SK-N-SH treated with all-trans-retinoic acid at 6 μM for 48 hours (cell line): Measurements from ENCODE around the gene SORCS2.

Experiments used
- ATAC-seq: fragments of 200-7000 bp; cut with Tn5 transposase; 3 replicates; pipeline ENCODE4 v1.9.1; 2020; ENCODE audit warnings: mild to moderate bottlenecking, moderate library complexity
- ARNTL ChIP-seq: fragments of 450-650 bp; formaldehyde crosslinking; IDR thresholded peaks from 2 replicates; pipeline ENCODE4 v1.5.0; 2020; ENCODE audit warnings: low read depth, mild to moderate bottlenecking, moderate library complexity, borderline replicate concordance
- CREB5 ChIP-seq: fragments of 250-450 bp; sonication (Bioruptor Pico); IDR thresholded peaks from 2 replicates; pipeline ENCODE4 v1.5.1; 2020; ENCODE audit warnings: low read depth, mild to moderate bottlenecking, moderate library complexity
- CSDC2 ChIP-seq: fragments of 250-450 bp; sonication (Bioruptor Pico); IDR thresholded peaks from 2 replicates; pipeline ENCODE4 v1.5.0; 2020; ENCODE audit warnings: mild to moderate bottlenecking, moderate library complexity
- ESRRG ChIP-seq: fragments of 250-450 bp; sonication (Bioruptor Pico); IDR thresholded peaks from 2 replicates; pipeline ENCODE4 v1.6.1; 2021; ENCODE audit warnings: mild to moderate bottlenecking
- GLIS3 ChIP-seq: fragments of 250-450 bp; sonication (Bioruptor Pico); IDR thresholded peaks from 2 replicates; pipeline ENCODE4 v1.5.0; 2020; ENCODE audit warnings: mild to moderate bottlenecking, moderate library complexity
- ISL1 ChIP-seq: fragments of 250-450 bp; sonication (Bioruptor Pico); IDR thresholded peaks from 2 replicates; pipeline ENCODE4 v2.1.2; 2022; ENCODE audit warnings: mild to moderate bottlenecking, moderate library complexity
- OSR1 ChIP-seq: fragments of 250-450 bp; sonication (Bioruptor Pico); IDR thresholded peaks from 2 replicates; pipeline ENCODE4 v1.8.0; 2022; ENCODE audit warnings: moderate library complexity, mild to moderate bottlenecking, inconsistent platforms
- PPARA ChIP-seq: fragments of 250-450 bp; sonication (Bioruptor Pico); IDR thresholded peaks from 2 replicates; pipeline ENCODE4 v1.5.0; 2020; ENCODE audit warnings: mild to moderate bottlenecking, borderline replicate concordance
- RARB ChIP-seq: fragments of 250-450 bp; sonication (Bioruptor Pico); IDR thresholded peaks from 2 replicates; pipeline ENCODE4 v1.8.0; 2021; ENCODE audit warnings: mild to moderate bottlenecking, moderate library complexity
- TCF4 ChIP-seq: fragments of 250-450 bp; sonication (Bioruptor Pico); IDR thresholded peaks from 2 replicates; pipeline ENCODE4 v1.8.0; 2021; ENCODE audit warnings: mild to moderate bottlenecking, moderate library complexity, borderline replicate concordance
- TOX ChIP-seq: fragments of 250-450 bp; sonication (Bioruptor Pico); IDR thresholded peaks from 2 replicates; pipeline ENCODE4 v1.8.0; 2021; ENCODE audit warnings: mild to moderate bottlenecking, moderate library complexity, borderline replicate concordance
- TSHZ2 ChIP-seq: fragments of 250-450 bp; sonication (Bioruptor Pico); IDR thresholded peaks from 2 replicates; pipeline ENCODE4 v1.5.0; 2020; ENCODE audit warnings: mild to moderate bottlenecking, moderate library complexity
- ZC3H10 ChIP-seq: fragments of 250-450 bp; sonication (Bioruptor Pico); IDR thresholded peaks from 2 replicates; pipeline ENCODE4 v1.5.1; 2021; ENCODE audit warnings: mild to moderate bottlenecking, moderate library complexity
- ZFP3 ChIP-seq: fragments of 250-450 bp; sonication (Bioruptor Pico); IDR thresholded peaks from 2 replicates; pipeline ENCODE4 v1.5.0; 2020; ENCODE audit warnings: mild to moderate bottlenecking, moderate library complexity
- ZFP30 ChIP-seq: fragments of 450-650 bp; formaldehyde crosslinking; IDR thresholded peaks from 2 replicates; pipeline ENCODE4 v1.5.0; 2022; ENCODE audit warnings: mild to moderate bottlenecking, moderate library complexity
- ZNF565 ChIP-seq: fragments of 450-650 bp; formaldehyde crosslinking; conservative IDR thresholded peaks from 2 replicates; pipeline ENCODE4 v1.5.0; 2020; ENCODE audit warnings: low read depth, mild to moderate bottlenecking, moderate library complexity
- ZNF70 ChIP-seq: fragments of 450-650 bp; formaldehyde crosslinking; IDR thresholded peaks from 2 replicates; pipeline ENCODE4 v1.5.0; 2020; ENCODE audit warnings: mild to moderate bottlenecking, moderate library complexity
- ZNF8 ChIP-seq: fragments of 450-650 bp; formaldehyde crosslinking; IDR thresholded peaks from 2 replicates; pipeline ENCODE4 v1.5.0; 2020; ENCODE audit warnings: mild to moderate bottlenecking, moderate library complexity
- TF ChIP-seq, protein P1 (sequence below): fragments of 250-450 bp; sonication (Bioruptor Pico); IDR thresholded peaks from 2 replicates; pipeline ENCODE4 v1.8.0; 2020; ENCODE audit warnings: mild to moderate bottlenecking, moderate library complexity, borderline replicate concordance
- TF ChIP-seq, protein P2 (sequence below): fragments of 250-450 bp; sonication (Bioruptor Pico); IDR thresholded peaks from 2 replicates; pipeline ENCODE4 v1.8.0; 2021; ENCODE audit warnings: low read depth, mild to moderate bottlenecking, moderate library complexity, borderline replicate concordance
- TF ChIP-seq, protein P3 (sequence below): fragments of 250-450 bp; sonication (Bioruptor Pico); IDR thresholded peaks from 2 replicates; pipeline ENCODE4 v1.5.1; 2021; ENCODE audit warnings: mild to moderate bottlenecking, moderate library complexity

SORCS2 gene

DNA sequence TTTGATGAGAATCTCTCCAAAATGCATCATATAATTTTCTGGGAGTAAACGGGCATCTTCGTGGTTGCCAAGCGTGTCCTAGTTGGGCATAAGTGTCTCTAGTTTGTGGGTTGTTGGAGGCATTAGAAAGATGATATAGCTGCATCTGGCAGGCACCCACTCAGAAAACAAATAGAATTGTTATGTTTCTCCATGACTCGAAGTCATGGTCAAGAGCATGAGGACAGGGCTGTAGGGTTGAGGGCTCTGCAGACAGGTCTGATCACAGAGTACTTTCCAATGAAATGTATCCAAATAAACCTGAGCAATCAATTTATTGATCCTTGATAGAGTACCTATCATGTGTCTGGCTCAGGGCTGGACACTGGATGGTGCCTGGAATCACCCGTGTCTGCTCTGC is 82.7 kb downstream of the SORCS2 start:
- TF ChIP-seq ESRRG (CRISPR knock-in tag) (no peak), ZNF565 (CRISPR knock-in tag) (no peak), GLIS3 (CRISPR knock-in tag) (no peak), ZC3H10 (CRISPR knock-in tag) (no peak), TCF4 (CRISPR knock-in tag) (no peak), CSDC2 (no peak), TSHZ2 (CRISPR knock-in tag) (no peak), ZFP30 (CRISPR knock-in tag) (no peak), RARB (CRISPR knock-in tag) (no peak), CREB5 (CRISPR knock-in tag) (no peak)
- TF ChIP-seq, protein P1, sequence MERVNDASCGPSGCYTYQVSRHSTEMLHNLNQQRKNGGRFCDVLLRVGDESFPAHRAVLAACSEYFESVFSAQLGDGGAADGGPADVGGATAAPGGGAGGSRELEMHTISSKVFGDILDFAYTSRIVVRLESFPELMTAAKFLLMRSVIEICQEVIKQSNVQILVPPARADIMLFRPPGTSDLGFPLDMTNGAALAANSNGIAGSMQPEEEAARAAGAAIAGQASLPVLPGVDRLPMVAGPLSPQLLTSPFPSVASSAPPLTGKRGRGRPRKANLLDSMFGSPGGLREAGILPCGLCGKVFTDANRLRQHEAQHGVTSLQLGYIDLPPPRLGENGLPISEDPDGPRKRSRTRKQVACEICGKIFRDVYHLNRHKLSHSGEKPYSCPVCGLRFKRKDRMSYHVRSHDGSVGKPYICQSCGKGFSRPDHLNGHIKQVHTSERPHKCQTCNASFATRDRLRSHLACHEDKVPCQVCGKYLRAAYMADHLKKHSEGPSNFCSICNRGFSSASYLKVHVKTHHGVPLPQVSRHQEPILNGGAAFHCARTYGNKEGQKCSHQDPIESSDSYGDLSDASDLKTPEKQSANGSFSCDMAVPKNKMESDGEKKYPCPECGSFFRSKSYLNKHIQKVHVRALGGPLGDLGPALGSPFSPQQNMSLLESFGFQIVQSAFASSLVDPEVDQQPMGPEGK (CRISPR knock-in tag) = no peak
- TF ChIP-seq, protein P2, sequence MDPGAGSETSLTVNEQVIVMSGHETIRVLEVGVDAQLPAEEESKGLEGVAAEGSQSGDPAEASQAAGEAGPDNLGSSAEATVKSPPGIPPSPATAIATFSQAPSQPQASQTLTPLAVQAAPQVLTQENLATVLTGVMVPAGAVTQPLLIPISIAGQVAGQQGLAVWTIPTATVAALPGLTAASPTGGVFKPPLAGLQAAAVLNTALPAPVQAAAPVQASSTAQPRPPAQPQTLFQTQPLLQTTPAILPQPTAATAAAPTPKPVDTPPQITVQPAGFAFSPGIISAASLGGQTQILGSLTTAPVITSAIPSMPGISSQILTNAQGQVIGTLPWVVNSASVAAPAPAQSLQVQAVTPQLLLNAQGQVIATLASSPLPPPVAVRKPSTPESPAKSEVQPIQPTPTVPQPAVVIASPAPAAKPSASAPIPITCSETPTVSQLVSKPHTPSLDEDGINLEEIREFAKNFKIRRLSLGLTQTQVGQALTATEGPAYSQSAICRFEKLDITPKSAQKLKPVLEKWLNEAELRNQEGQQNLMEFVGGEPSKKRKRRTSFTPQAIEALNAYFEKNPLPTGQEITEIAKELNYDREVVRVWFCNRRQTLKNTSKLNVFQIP (CRISPR knock-in tag) = no peak
- ATAC-seq = no peak

DNA sequence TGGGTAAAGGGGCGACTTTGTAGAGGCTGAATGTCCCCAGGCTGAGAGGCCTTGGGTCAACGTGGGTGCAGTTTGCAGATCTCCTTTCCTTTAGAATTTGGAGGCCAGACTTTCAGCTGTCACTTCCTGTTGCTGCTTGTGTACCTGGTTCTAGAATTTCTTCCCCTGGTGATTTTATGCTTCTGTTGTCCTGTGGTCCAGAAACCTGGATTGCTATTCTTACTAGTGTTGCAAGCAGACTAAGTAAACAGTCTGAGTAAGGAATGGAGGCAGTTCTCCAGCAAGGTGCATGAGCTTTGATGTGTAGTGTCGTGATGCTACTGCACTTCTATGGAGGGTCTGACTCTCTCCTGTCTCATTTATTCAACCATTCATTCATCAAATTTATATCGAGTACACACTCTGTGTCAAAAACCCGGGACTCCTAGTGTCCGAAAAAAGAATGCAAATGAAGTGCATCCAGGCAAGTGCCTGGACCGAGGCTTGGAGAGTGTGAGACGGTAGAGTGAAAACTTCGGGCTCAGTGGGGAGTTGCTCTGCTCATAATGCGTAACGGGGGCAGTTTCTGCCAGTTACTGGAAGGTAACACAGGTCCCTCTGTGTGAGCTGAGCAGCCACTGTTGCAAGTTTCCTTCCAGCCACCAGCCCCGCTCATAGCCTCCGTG is 83.3 kb downstream of the SORCS2 start:
- no peak for ATAC-seq
- TF ChIP-seq PPARA = no peak

DNA sequence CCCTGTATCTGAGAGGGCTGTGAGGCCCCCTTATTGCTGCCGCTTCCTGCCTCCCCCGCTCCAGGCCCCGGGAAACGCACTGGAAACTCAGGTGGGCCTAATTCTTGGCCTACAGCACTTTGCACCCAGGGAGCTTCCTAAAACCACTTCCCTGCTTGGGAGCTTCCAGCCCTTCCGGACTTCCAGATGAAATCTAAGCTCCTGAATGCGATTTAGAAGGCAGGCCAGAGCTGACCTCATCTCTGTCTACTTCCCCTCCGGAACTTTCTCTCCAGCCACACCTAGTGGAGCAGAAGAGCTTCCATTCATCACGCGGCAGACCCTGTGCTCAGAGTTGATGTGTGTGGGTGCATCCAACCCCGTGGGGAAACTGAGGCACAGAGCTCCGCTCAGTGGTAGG is 84.2 kb downstream of the SORCS2 start:
- no peak for ATAC-seq
- TF ChIP-seq ZC3H10 (CRISPR knock-in tag) = no peak
- no peak for TF ChIP-seq ZNF8 (CRISPR knock-in tag)
- TF ChIP-seq GLIS3 (CRISPR knock-in tag) = no peak
- no peak for TF ChIP-seq ZFP30 (CRISPR knock-in tag)
- no peak for TF ChIP-seq ZFP3
- TF ChIP-seq ARNTL (CRISPR knock-in tag) = no peak
- no peak for TF ChIP-seq OSR1 (CRISPR knock-in tag)
- no peak for TF ChIP-seq RARB (CRISPR knock-in tag)
- TF ChIP-seq TOX = no peak
- no peak for TF ChIP-seq ISL1 (CRISPR knock-in tag)
- TF ChIP-seq ZNF565 (CRISPR knock-in tag) = no peak
- TF ChIP-seq ESRRG (CRISPR knock-in tag) = no peak
- TF ChIP-seq, protein P3, sequence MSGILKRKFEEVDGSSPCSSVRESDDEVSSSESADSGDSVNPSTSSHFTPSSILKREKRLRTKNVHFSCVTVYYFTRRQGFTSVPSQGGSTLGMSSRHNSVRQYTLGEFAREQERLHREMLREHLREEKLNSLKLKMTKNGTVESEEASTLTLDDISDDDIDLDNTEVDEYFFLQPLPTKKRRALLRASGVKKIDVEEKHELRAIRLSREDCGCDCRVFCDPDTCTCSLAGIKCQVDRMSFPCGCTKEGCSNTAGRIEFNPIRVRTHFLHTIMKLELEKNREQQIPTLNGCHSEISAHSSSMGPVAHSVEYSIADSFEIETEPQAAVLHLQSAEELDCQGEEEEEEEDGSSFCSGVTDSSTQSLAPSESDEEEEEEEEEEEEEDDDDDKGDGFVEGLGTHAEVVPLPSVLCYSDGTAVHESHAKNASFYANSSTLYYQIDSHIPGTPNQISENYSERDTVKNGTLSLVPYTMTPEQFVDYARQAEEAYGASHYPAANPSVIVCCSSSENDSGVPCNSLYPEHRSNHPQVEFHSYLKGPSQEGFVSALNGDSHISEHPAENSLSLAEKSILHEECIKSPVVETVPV = no peak
- TF ChIP-seq ZNF70 (CRISPR knock-in tag) = no peak
- TF ChIP-seq TSHZ2 (CRISPR knock-in tag) = no peak
- no peak for TF ChIP-seq PPARA
